Right atrium auricular region (tissue), 2 donors: ENCODE results near the gene PROM2. TPM values are rescaled to one million over a fixed set of nuclear protein-coding genes. Genes with fewer than 3 reads are reported as not detected.
"Not testable (repeated sequence)": the region's sequence is repeated elsewhere in the genome, so short reads cannot be mapped to it uniquely, and the experiment has no call there.

ENCODE experiments used
- DNase-seq: peaks from one replicate; pipeline ENCODE4 v3.0.0-alpha.2; 2019; ENCODE audit warnings: low spot score
- H3K27ac ChIP-seq, 2 donors: fragments of 200-600 bp; sonication (generic); 1 replicate in 1 of 2; 2 replicates in 1 of 2; pipeline ENCODE4 v1.5.1; 2016 to 2019
- H3K27me3 ChIP-seq, 2 donors: fragments of 200-600 bp; sonication (generic); one replicate each; pipeline versions ENCODE4 v1.5.1 to v1.6.0; 2017 to 2019
- H3K36me3 ChIP-seq: fragments of 200-600 bp; sonication (generic); one replicate; pipeline ENCODE4 v1.5.1; 2016
- H3K4me1 ChIP-seq, 2 donors: fragments of 200-600 bp; sonication (generic); one replicate each; pipeline versions ENCODE4 v1.5.1 to v1.6.0; 2017 to 2019
- H3K4me3 ChIP-seq, 2 donors: fragments of 200-600 bp; sonication (generic); 1 replicate in 1 of 2; 2 replicates in 1 of 2; pipeline ENCODE4 v1.5.1; 2017 to 2019; ENCODE audit warnings: mild to moderate bottlenecking in 1 of 2, moderate library complexity in 1 of 2
- H3K9me3 ChIP-seq, 2 donors: fragments of 200-600 bp; sonication (generic); one replicate each; pipeline ENCODE4 v1.5.1; 2019
- total RNA-seq, 2 donors: library from RNA; depleted of rRNA; stranded (reverse); fragments of >200 nt; gene quantifications; one replicate each; pipeline ENCODE4 v1.1.0, GENCODE V29; 2016
- TF ChIP-seq, protein P1 (sequence below), 2 donors: fragments of 200-600 bp; sonication (generic); IDR thresholded peaks; one replicate each; pipeline ENCODE4 v1.5.1; 2019; ENCODE audit warnings: antibody characterized with exemption in 2 of 2

PROM2 gene
- total RNA-seq, 2 donors from 2014 or later = 0.11 to 0.35 TPM

DNA sequence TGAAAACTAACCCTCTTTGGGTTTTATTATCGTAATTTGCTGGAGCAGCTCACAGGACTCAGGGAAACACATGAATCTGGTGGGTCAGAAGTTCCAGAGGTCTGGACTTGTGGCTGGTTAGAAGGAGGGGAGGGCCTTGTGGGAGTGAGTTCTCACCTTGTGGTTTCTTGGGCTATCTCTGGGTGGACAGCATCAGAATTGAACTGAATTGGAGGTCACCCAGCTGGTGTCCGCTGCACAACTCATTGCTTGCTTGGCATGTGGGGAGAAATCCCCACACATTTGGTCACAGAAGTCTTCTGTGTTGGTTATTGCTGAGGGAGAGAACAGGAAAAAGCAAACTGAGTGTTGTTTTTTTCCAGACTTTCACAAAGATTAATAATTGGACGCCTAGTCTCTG, 39.4 kb upstream of the PROM2 start:
- no peaks in the 10 kb centered on the region for H3K36me3 ChIP-seq
- H3K27me3 ChIP-seq = no peaks in the 10 kb centered on the region
- TF ChIP-seq, protein P1, sequence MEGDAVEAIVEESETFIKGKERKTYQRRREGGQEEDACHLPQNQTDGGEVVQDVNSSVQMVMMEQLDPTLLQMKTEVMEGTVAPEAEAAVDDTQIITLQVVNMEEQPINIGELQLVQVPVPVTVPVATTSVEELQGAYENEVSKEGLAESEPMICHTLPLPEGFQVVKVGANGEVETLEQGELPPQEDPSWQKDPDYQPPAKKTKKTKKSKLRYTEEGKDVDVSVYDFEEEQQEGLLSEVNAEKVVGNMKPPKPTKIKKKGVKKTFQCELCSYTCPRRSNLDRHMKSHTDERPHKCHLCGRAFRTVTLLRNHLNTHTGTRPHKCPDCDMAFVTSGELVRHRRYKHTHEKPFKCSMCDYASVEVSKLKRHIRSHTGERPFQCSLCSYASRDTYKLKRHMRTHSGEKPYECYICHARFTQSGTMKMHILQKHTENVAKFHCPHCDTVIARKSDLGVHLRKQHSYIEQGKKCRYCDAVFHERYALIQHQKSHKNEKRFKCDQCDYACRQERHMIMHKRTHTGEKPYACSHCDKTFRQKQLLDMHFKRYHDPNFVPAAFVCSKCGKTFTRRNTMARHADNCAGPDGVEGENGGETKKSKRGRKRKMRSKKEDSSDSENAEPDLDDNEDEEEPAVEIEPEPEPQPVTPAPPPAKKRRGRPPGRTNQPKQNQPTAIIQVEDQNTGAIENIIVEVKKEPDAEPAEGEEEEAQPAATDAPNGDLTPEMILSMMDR (IDR thresholded peaks at IDR 0.05) = no peak
- DNase-seq = no peak
- no peak overlapping the region for H3K27ac ChIP-seq
- H3K4me1 ChIP-seq = no peaks in the 10 kb centered on the region
- no peak overlapping the region for H3K4me3 ChIP-seq
- peaks cover 0 to 47% of the 10 kb centered on the region in 2 donors for H3K9me3 ChIP-seq

DNA sequence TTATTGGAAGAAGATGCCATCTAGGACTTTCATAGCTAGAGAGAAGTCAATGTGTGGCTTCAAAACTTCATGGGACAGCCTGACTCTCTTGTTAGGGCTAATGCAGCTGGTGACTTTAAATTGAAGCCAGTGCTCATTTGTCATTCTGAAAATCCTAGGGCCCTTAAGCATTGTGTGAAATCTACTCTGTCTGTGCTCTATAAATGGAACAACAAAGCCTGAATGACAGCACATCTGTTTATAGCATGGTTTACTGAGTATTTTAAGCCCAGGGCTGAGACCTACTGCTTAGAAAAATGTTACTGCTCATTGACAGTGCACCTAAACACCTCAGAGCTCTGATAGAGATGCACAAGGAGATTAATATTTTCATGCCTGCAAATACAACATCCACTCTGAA, 36.1 kb upstream of the PROM2 start:
- Histone ChIP-seq H3K4me3 (no peak overlapping the region), H3K36me3 (no peaks in the 10 kb centered on the region), H3K27ac (no peak overlapping the region), H3K9me3 (peaks cover 0 to 65% of the 10 kb centered on the region in 2 donors), H3K27me3 (no peaks in the 10 kb centered on the region), H3K4me1 (no peaks in the 10 kb centered on the region)
- DNase-seq = no peak
- TF ChIP-seq, protein P1 (IDR thresholded peaks at IDR 0.05) = no peak

DNA sequence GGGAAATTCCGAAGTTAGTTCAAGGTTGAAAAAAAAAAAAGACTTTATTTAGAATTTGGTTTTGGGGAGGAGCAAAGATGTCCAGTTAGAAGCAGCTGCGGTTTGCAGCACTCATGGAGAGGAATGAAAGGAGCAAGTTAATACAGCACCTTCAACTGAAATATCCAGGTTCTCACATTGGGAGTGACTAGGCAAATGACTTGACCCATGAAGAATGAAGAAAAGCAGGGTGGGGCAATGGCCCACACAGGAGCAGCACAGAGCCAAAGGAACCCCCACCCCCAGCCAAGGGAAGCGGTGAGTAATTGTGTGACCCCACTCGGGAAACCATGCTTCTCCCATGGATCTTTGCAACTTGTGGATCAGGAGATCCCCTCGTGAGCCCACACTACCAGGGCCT, 34.2 kb upstream of the PROM2 start:
- DNase-seq = no peak
- Histone ChIP-seq H3K36me3 (no peaks in the 10 kb centered on the region), H3K27ac (no peak overlapping the region), H3K9me3 (peaks cover 0 to 56% of the 10 kb centered on the region in 2 donors), H3K27me3 (no peaks in the 10 kb centered on the region), H3K4me1 (no peaks in the 10 kb centered on the region), H3K4me3 (no peak overlapping the region)
- TF ChIP-seq, protein P1 (IDR thresholded peaks at IDR 0.05) = no peak

DNA sequence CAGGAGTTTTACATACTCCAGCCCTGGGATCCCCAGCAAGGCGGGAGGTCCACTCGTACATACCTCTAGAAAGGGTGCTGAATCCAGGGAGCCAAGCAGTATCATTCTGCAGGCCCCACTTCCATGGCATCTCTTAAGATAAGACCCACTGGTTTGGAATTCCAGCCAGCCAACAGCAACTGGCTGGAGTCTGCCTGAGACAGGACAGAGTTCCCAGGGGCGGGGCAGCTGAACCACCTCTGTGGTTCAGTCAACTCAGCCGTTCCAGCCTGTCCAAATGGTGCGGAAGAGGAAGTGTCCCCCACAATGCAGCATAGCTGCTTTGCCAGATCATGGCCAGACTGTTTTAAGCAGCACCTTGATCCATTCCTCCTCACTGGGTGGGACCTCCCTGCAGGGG, 33.7 kb upstream of the PROM2 start:
- TF ChIP-seq, protein P1 (IDR thresholded peaks at IDR 0.05) = no peak
- Histone ChIP-seq H3K9me3 (peaks cover 0 to 57% of the 10 kb centered on the region in 2 donors), H3K4me1 (no peaks in the 10 kb centered on the region)

DNA sequence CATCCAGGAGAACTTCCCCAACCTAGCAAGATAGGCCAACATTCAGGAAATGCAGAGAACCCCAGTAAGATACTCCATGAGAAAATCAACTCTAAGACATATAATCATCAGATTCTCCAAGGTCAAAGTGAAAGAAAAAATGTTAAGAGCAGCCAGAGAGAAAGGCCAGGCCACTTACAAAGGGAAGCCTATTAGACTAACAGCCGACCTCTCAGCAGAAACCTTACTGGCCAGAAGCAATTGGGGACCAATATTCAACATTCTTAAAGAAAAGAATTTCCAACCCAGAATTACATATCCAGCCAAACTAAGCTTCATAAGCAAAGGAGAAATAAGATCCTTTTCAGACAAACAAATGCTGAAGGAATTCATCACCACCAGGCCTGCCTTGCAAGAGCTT, 32.2 kb upstream of the PROM2 start:
- not testable (repeated sequence) for H3K27ac ChIP-seq, DNase-seq, H3K4me1 ChIP-seq, H3K36me3 ChIP-seq, H3K27me3 ChIP-seq, H3K4me3 ChIP-seq
- H3K9me3 ChIP-seq = peaks cover 0 to 57% of the 10 kb centered on the region in 2 donors

More for the DNA sequence above, 33.7 kb upstream of the PROM2 start:
- Histone ChIP-seq H3K36me3 (no peaks in the 10 kb centered on the region), H3K27me3 (no peaks in the 10 kb centered on the region), H3K27ac (no peak overlapping the region), H3K4me3 (no peak overlapping the region)
- no peak for DNase-seq

DNA sequence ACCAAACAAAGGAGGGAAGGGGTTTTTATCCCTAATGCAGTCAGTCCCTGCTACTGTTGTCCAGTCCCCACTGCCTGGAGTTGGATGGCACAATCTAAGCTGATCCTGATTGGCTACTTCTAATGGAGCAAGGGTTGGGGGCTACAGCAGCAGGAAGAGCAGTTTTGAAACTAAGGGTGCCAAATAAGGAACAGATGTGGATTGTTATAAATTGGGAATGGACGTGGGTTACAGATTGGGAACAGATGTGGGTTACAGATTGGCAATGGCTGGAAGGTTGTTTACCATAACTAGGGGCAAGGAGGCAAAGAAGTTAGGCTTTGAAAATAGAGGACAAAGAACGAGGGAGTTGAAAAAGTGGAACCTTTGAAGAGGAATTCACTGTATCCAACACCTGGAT, 16.0 kb upstream of the PROM2 start:
- H3K27me3 ChIP-seq = no peaks in the 10 kb centered on the region
- no peak overlapping the region for H3K27ac ChIP-seq
- TF ChIP-seq, protein P1 (IDR thresholded peaks at IDR 0.05) = no peak
- no peaks in the 10 kb centered on the region for H3K4me1 ChIP-seq
- no peak for DNase-seq
- H3K4me3 ChIP-seq = no peak overlapping the region
- H3K9me3 ChIP-seq = peaks cover 0 to 9% of the 10 kb centered on the region in 2 donors
- H3K36me3 ChIP-seq = no peaks in the 10 kb centered on the region
